A673 (cell line): Measurements from ENCODE around the gene NT5C3B.
"Not testable (repeated sequence)": the region's sequence is repeated elsewhere in the genome, so short reads cannot be mapped to it uniquely, and the experiment has no call there.

Source experiments
- CTCF ChIP-seq: fragments of 300-800, 200-600 bp; sonication (generic); conservative IDR thresholded peaks from 2 replicates; pipeline ENCODE4 v1.5.1; 2017; ENCODE audit warnings: low read depth, mild to moderate bottlenecking, antibody characterized with exemption, low read length, moderate library complexity, mixed read lengths
- EZH2 ChIP-seq: fragments of 200-600 bp; sonication (generic); IDR thresholded peaks from 2 replicates; pipeline ENCODE4 v1.6.1; 2017; ENCODE audit warnings: borderline replicate concordance, low read depth, mild to moderate bottlenecking, mixed read lengths, antibody characterized with exemption, low read length; ENCODE audit not compliant: poor library complexity, severe bottlenecking

DNA sequence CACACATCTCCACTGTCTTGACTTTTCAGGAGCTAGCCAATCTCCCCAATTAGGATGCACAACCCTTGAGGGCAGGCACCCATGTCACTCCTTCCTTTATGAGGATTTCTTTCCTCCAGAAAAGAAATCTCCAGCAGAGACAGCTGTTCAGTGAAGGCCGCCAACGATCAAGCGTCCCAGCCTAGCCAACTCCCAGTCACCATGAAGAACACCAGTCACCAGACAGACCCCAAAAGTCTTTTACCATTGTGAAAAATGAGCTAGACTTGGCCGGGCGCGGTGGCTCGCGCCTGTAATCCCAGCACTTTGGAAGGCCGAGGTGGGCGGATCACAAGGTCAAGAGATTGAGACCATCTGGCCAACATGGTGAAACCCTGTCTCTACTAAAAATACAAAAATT, 6.1 kb downstream of the NT5C3B start:
- not testable (repeated sequence) for TF ChIP-seq CTCF, EZH2
